Fibroblast of skin of abdomen (primary cell): ENCODE measurements around the gene SSX2IP.
"Not testable (repeated sequence)": the region's sequence is repeated elsewhere in the genome, so short reads cannot be mapped to it uniquely, and the experiment has no call there.

Source experiments
- DNase-seq: peaks from one replicate; pipeline ENCODE4 v3.0.0-alpha.2; 2013

The SSX2IP gene

DNA sequence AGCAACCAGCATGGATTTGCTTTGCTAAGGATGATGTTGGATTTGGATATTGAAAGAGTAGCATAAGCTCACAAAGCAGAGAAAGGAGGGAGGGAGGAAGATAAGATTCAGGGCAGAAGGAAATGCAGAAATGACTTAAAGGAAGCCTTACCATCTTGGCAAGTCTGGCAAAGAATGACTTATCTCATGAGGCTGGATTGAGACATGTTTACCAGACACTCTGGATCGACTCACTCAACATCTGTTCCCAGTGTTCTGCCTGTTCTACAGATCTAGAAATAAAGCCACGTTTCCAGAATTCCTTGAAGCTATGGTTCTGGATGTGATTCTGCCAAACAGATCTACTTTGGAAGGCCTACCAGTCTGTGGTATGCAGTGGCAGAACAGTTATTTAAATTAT is 77.2 kb downstream of the SSX2IP start:
- DNase-seq, result no peak

- DNase-seq, result peak; percentile 28
Observed at GRCh38 chr1:84611796-84612195, 78.5 kb downstream of the SSX2IP start.

DNA sequence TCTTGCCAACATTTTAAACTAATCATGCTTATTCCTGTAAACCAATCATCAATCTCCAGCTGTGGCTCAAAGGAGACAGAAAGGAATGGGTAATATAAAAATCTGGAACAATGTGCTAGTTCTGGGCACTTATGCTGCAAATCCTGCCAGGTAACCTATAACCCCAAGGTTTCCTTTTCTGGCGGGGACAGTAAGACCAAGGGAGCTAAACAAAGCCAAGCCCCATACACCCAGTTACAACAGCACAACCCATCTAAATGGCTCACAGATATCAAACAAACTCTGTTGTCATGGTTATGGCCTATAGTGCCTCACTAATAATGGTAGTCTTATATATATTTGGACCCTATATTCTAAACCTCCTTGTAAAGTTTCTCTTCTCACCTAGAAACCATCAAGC is 79.2 kb downstream of the SSX2IP start:
- no peak for DNase-seq

- no peak for DNase-seq
Observed at GRCh38 chr1:84606977-84607376, 83.3 kb downstream of the SSX2IP start.

DNA sequence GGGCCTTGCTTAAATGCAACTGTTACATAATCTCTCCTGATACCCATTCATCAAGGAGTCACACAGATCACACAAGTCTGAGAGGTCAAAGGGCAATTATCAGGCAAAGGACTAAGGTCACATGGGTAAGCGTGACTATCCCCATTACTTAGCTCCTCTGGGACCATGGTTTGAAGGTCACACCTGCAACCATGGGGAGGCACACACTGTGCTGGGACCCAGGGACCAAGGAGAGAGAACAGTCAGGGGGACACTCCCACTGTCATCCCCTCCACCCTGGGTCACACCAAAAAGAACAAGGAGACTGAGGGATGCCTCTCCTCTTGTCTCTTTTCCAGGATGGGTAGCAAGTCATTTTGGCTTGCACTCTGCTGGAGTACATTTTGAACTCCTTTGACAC is 85.1 kb downstream of the SSX2IP start:
- DNase-seq, result no peak

DNA sequence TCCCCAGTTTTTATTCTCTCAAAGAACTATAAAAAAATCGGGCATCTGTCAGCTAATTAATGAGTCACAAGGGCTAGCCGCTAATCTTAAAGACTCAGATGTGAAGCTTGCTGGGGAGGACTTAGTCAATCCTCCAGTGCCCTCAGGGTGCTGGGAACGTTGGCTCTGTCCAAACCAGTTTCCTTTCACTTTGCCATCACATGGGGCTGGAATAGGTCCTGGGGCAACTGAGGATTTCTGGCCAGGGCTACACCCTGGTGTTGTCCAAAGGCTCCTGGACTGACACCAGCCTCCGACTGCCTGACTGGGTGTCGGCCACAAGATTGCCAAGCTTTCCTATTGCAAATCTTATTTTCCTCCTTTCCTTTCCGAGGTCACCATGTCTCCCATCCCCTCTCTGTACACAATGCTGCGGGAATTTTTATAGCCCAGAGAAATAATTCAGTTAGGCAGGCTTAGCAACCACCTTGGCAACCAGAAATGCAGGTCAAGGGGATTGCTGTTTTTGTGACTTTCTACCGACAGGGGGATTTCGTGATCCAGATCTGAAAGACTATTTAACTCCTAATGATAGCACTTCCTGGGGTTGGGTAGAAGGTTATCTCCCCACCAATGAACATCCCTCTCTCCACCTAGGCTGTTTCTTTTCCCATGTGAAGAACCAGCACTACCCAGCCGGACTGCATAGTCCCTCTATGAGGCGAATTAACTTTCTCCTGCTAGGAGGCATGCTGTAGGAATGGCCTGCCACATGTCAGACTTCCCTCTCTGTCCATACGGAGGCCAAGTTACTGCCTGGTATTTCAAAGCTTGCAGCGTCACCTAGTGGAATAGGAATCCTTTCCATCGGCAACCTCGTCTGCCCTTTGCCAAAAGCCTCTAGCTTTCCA is 86.1 kb downstream of the SSX2IP start:
- DNase-seq, result peak; percentile 69

GRCh38 chr1:84603223-84603622 is 87.0 kb downstream of the SSX2IP start:
- DNase-seq, result peak; percentile 43

DNA sequence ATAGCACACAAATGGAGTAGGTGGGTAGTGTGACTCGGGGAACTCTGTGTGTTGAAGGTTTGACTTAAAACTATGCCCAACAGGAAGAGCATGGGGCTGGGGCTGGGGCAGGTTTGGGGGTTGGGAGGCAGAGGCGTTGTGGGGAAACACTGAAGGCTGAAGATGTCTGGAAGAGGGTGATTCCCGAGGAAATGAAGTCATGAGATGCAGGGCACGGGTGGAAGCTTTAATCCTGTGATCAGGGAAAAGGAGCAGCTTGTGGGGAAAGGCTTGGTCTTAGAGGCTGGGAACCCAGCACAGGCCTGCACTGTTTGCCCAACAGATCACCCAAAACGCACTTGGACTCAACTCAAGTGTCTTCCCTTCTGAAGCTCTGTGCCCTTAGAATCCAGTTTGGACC is 89.5 kb downstream of the SSX2IP start:
- DNase-seq, result no peak

GRCh38 chr1:84598846-84599741 is 91.2 kb downstream of the SSX2IP start:
- peak; percentile 86 for DNase-seq

DNA sequence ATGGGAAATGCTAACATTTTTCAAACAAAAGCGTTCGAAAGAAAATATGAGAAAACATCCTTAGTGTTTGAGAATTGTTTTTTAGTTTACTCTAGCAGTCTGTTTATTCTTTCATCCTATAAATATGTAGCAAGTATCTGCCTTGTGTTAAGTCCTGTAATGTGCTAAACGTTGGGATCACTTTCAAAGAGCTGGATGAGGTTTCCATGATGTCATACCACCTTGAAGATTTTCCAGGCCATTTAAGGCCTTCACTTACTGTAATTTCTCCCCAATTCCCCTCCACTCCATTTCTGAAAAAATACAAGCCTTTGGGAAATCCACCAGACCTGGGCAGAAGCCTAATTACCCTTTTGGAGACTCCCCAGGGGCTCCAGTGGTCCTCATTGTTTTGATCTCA is 91.8 kb downstream of the SSX2IP start:
- peak; percentile 40 for DNase-seq

DNA sequence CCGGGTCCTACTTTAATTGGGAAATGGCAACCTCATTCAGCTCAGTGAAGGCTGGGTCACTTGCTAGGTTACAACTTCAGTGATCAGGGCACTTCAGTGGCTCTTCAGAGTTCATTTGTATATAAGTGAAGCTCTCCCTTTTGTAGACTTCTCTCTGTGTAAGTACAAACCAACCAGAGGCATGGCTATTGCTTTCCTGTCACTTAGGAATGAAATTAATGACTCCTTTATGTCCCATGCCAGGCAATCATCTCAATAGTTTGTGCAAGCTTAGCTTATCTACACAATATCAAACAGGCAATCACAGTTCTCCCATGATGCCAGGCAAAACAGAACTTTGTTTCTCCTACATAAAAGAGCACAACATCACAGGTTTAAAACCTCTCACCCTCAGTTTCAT is 93.2 kb downstream of the SSX2IP start:
- no peak for DNase-seq

- not testable (repeated sequence) for DNase-seq
Observed at GRCh38 chr1:84594959-84595358, 95.3 kb downstream of the SSX2IP start.
